Renal cortex interstitium (tissue), 11 donors: ENCODE data around the gene AFM. TPM values are rescaled to one million over a fixed set of nuclear protein-coding genes. Genes with fewer than 3 reads are reported as not detected.

Experiments
- DNase-seq, 11 donors: peaks; one replicate each; pipeline ENCODE4 v3.0.0-alpha.2; 2013; ENCODE audit warnings: low read depth in 9 of 11, low spot score in 4 of 11; ENCODE audit errors: extremely low read depth in 1 of 11
- polyA plus RNA-seq, 3 donors: library from polyadenylated mRNA; unstranded; fragments of 120-200 nt; gene quantifications; one replicate each; pipeline ENCODE4 v1.2.1, GENCODE V29; 2013; ENCODE audit not compliant: insufficient read length in 3 of 3

AFM gene
- polyA plus RNA-seq, 3 donors = 10.8 to 18.5 (median 13.9) TPM

DNA sequence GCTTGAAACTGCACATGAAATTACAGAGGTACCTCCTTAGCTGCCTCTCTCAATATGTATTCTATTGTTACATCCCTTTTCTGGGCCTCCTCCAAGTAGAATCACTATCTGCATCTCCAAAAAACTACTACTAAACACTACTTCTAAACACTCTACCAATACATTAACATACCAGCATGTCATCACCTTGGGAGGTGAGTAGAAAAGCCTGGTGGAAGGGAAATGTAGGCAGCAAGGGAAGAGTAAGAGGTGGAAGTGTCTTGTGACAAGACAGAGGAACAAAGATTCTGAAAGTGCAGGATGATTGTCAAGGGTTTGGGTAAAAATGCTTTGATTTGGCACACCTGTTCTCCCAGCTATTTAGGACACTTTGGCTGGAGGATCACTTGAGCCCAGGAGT, 3.5 kb downstream of the AFM start:
- DNase-seq = no peak

DNA sequence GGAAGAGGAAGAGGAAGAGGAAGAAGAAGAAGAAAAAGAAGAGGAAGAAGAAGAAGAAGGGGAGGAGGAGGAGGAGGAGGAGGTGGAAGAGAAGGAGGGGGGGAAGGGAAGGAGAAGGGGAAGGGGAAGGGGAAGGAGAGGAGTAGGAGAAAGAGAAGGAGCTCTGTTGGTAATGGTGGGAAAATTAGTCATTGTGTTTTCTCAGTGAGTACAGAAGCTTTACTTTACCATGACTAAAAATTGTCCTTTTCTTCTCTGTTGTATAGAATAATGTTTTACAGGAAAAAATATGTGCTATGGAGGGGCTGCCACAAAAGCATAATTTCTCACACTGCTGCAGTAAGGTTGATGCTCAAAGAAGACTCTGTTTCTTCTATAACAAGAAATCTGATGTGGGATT, 4.1 kb downstream of the AFM start:
- DNase-seq = no peak

DNA sequence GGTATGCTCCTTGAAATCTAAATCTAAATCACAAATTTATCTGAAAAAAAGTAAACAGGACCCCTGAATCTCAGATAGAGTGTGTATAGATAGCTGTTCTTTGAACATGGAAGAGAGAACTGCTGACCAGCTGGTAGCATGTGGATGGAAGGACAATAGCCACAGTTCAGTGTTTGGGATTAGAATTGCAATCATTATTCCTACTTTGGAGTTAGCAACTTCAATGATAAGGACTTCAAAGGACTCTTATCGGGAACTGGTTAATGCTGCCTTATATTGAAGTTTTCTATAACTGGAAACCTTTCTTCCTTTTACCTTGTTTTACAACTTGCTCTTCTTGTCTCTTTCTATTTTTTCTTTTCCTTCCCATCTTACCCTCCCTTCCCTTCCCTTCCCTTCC, 5.0 kb downstream of the AFM start:
- no peak for DNase-seq

DNA sequence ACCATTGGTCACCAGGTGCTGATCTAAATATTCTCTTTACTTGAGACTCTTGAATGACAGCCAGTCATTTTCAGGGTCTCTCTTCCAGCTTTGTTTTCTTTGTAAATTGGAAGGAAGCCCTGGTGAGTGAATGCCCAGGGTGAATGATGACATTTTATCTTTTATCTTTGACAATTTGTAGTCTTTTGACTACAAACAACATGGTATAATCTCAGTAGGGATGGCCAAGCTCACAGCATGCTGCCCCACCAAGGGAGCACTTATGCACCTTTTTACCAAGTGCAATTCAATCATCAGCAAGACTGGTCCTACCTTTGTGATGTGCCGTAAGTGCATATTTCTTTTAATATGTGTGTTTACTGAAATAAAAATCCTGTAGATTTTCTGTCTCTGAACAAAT, 5.7 kb downstream of the AFM start:
- no peak for DNase-seq

DNA sequence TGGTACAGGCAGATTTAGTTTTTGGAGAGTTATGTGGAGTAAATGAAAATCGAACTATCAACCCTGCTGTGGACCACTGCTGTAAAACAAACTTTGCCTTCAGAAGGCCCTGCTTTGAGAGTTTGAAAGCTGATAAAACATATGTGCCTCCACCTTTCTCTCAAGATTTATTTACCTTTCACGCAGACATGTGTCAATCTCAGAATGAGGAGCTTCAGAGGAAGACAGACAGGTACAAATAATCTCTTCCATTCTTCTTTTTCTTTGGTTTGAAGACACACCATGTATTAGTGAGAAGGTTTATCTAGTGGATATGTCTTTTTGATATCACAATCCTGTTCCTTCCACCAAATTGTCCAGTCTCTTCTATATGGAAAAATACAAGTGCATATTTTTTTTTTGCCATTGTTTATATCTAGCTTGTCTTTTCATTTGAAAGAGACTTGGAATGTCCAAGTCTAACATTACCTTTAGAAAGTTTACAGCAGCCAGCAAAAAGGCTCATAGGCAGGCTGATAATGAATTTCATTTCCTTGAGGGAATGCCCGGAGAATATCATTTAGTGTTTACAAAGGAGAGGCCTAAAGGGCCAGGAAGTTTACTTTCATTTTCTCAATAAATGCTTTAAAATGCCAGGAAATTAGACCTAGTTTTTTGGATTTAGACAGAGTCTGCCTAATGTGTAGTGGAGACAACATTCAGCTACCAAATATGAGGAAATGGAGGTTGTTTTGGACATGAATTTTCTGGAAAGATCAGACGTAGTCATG, 18.6 kb downstream of the AFM start:
- no peak for DNase-seq

DNA sequence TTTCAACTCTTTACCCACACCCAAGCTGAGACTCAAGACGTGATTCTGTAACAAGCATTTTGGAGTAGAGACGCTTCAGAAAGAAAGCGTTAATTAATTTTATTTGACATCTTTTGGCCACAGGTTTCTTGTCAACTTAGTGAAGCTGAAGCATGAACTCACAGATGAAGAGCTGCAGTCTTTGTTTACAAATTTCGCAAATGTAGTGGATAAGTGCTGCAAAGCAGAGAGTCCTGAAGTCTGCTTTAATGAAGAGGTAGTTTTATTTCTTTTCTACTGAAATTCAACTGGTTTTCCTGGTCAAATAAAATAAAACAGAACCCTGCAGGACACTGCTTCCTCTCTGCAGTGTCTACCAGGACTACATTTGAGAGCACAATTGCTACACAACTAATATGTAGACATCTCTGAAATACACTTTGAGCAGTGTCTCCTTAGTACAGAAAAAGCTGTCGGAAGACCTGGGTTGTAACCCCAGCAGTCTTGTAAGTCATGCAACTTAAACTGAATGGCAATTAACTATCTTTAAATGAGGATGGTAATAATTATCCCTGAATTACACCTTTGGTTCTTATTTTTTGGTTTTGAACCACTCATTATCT, 20.2 kb downstream of the AFM start:
- DNase-seq = no peak

DNA sequence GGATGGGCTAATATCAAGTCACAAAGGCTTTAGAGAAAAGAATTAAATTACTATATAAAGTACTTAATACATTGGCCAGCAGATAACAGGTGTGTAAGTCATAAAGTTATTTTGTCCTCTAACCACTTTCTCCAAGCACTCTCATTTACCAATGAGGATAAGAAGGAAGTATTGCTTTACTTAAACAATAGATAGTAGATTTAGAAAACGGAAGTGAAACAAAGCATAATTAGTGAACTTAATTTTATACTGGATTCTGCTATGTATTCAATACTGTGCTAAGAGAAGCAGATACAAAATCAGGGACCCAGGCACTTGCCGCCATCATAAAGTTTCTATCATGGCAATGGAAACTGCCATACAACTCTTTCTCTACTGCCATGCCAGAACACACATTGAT, 24.0 kb downstream of the AFM start:
- no peak for DNase-seq

DNA sequence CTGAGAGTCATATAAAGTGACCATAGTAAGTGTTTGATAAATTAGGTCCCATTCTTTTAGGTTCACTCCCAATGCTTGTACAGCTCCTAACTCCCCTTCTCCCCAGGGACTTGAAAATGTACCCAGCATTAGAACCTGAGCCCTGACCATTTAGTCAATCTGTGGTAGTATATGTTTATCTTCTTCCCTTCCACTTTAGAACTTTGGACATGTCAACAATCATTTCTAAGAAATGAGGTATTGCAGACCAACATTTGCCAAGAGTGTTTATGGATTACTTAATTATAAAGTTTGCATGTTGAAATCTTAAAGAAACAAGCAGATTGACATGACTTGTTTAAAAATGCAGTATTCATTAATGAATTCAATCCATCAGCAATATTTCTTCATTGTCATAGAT, 26.0 kb downstream of the AFM start:
- no peak for DNase-seq

DNA sequence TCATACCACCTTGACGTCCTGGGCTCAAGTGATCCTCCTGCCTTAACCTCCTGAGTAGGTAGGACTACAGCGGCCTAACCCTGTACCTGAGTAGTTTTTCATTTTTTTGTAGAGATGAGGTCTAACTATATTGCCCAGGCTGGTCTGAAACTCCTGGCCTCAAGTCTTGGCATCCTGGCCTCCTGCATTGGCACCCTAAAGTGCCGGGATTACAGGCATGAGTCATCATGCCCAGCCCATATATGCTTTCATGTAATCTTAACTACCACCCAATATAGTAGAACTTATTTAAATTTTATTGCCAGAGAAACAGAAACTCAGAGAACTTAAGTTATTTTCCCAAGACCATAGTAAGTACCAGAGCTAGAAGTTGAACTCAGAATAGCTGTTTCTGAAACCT, 27.1 kb downstream of the AFM start:
- DNase-seq = no peak

DNA sequence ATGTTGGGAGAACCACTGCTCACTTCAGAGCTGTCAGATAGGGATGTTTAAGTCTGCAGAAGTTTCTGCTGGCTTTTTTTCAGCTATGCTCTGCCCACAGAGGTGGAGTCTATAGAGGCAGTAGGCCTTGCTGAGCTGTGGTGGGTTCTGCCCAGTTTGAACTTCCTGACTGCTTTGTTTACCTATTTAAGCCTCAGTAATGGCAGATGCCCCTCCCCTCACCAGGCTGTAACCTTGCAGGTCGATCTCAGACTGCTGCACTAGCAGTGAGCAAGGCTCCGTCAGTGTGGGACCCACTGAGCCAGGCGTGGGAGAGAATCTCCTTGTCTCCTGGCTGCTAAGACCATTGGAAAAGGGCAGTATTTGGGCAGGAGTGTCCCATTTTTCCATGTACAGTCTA, 36.8 kb downstream of the AFM start:
- no peak for DNase-seq

DNA sequence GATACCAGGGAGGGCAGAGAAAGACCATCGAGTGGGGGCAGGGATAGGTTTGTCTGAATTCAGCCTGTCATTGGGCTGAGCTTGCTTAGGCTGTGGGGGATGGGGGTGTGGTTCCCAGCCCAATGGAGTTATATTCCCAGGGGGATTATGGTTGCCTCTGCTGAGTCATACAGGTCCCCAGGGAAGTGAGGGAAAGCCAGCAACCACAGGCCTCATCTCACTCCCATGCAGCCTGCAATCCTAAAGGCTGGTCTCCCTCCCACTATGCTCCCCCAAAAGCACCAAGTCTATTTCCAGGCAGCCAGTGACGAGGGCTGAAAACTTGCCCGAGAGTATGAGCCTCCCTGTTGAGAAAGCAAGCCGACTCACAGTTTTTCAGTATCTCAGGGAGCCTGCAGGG, 39.3 kb downstream of the AFM start:
- no peak for DNase-seq

DNA sequence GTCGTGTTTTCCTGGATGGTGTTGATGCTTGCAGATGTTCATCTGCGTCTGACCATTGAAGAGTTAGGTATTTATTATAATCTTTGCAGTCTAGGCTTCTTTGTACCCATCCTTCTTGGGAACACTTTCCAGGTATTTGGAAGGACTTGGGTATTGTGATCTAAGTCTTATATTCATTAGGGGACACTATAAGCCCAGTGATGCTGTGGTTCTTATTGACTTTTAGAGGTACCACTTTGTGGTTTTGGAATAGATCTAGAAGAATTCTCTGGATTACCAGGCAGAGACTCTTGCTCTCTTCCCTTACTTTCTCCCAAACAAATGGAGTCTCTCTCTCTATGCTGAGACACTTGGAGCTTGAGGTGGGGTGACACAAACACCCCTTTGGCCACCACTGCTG, 41.6 kb downstream of the AFM start:
- DNase-seq = no peak

DNA sequence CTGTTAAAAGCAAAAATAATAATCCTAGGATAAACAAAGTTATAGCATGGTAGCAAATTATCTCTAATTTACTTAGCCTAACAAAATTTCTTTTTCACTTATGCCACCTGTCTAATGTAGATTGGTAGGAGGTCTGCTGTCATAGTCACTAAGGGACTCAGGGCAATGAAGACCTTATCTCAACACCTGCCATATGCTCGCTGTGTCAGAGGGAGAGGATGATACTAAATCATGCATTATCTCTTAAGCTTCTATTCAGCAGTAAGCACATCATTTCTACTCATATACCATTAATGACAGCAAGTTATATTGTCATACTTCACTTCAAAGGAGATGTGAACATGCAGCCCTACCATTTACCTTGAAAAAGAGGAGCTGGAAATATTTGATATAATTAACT, 44.1 kb downstream of the AFM start:
- DNase-seq = no peak

DNA sequence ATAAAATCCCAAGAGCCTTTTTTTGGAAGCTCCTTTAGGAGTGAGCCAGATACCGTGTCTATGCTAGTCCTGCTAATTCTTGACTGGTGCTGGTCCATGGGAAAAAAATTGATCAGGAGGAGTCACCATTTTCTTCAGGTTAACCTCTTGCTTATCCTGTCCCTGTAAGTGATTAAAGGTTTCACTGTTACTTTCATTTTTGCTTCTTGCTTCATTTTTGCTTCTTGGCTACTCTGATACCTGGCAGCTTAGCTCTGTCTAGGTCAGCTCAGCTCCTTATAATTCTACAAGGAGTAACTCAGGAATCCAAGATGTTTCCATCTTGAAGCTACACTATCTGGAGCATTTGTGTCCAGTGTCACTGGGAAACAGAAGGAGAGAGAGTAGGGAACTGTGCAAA, 45.7 kb downstream of the AFM start:
- no peak for DNase-seq

DNA sequence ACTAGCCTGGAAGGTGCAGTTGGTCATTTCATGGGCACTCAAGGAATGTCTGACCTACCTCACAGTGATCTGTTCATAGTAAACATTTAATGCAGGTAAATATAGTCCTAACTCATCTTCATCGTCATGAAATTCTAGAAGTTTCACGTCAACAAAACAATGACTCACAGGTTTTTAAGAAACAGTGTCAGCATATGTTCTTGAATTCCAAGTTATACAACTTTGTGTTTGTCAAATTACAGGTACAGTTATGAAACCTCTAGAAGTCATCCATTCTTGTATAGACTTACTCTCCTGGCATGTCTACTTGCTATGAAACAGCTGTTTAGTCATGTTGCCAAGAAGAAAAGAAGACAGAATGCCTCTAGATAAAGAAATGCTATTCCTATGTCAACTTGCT, 46.6 kb downstream of the AFM start:
- DNase-seq = no peak

DNA sequence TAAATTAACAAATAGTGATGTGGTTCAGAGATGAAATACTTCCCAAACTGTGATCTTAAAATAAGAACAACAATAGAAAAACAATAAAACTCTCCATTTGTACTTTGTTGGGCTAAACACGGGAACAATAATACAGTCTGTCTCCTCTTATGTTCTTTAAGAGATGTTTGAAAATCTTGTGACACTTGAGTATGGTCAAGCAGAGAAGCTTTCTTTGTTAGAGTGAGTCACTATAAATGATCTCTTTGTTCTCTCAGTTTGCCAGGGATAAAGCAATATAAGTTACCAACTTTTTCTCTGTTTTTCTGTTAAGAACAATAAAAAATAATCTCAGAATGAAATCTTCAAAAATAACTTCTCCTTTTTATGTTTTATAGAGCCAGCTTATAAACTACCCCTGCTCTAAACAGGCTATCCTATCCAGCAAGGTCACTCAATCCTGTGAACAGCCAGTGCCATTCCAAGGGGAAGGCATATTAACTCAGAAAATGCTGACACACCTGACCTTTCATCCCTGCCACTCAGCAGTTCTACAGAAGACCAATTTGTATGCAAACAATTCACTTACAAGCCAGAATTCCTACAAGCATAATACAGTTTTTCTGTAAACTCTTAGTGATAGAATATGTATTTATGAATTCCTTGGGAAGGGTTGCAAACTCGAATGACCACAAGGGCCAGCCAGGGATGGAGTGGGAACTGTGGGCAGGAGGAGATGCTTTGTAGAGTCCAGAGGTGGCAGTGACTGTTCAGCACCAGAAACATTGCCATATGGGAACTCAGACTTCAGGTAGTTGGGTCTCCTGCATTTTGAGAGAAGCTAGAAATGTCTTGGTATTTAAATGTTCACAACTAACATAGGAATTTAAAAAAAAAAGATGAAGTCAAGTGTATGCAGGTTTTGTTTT, 52.2 kb downstream of the AFM start:
- peak in 2 of 11 donors; percentile 2 to 7 for DNase-seq

DNA sequence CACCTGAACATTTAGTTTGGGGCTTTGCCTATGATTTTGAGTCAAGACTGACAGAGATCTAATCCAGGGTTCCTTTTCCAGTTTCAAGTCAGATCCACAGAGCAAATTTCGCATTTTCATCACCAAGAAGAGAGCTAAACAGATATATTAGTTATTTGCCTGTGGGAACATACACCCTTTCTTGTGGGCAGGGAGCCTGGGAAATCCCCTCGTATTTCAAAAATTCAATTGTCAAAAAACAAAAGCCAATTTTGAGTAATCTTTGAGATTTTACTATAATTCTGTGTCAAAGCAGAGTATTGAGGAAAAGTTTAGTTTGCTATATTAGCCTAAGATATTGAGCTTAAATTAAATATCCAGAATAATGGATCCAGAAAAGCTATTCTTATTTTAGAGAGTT, 56.6 kb downstream of the AFM start:
- no peak for DNase-seq

DNA sequence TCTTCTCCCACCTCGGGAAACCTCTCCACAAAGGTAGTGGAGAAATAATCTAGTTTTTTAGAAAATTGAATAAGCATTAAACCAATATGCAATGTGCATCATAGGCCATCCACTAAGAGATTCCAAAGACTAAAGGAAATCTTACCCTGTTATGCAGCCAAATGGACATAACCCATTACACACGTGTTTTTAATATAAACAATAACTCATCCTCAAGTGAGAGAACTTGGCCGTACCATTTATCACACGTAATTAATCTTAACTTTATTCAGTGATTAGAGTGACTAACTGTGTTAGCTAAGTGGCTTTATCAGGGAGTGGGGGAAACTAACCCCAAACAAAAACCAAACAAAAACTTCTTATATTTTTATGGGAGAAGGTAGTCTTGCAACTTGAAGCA, 57.8 kb downstream of the AFM start:
- no peak for DNase-seq

DNA sequence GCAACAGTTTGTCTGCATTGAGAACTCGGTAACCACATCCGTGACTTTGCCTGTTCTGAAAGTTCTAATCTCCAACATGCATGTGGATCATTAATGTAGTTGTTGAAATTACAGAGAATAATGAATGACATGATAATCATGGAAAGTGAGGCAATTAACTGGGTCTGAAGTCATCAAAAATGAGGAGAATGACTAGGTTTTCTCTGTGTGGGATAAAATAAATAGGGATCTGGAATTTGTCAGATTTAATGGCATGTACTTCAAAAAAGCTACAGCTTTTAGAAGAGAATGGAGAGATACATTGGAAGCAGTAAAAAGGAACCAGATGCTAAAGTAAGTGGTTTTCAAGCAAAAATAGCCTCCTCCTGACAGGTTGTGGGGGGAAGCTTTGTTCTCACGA, 59.3 kb downstream of the AFM start:
- no peak for DNase-seq

DNA sequence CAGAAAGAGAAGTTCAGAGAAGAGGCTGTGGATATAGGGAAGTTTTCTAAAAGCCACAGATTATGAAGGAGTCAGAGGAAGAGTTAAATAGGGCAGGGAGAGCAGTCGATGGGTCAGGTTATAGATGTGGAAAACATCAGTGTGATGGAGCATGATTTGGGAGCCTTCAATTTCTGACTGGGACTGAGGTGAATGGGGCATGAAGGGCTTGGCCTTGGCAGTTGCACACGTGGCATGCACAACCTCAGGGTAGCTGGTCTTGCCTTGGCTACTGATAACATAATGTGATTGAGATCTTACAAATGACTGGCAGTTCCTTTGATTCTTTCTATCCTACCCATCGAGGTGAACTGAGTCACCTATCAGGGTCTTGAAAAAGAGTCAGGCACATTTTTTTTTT, 59.7 kb downstream of the AFM start:
- DNase-seq = no peak
